HepG2 (cell line): ENCODE measurements around the gene ITGB2. TPM values are rescaled to one million over a fixed set of nuclear protein-coding genes. Genes with fewer than 3 reads are reported as not detected.

Experiments
- ARNT2 ChIP-seq: sonication (generic); formaldehyde crosslinking; IDR thresholded peaks from 2 replicates; pipeline ENCODE4 v1.8.0; 2022; ENCODE audit warnings: mild to moderate bottlenecking, low read depth, missing genetic modification reagents, moderate library complexity
- BCL6 ChIP-seq: IDR thresholded peaks from 2 replicates; pipeline ENCODE4 v1.6.1; 2016; ENCODE audit warnings: missing genetic modification reagents, missing compliant biosample characterization
- ESRRA ChIP-seq: sonication (generic); formaldehyde crosslinking; IDR thresholded peaks from 2 replicates; pipeline ENCODE4 v1.5.1; 2020; ENCODE audit warnings: mild to moderate bottlenecking, low read depth, missing genetic modification reagents
- GATAD2A ChIP-seq: IDR thresholded peaks from 2 replicates; pipeline ENCODE4 v1.6.1; 2016
- MIER3 ChIP-seq: IDR thresholded peaks from 2 replicates; pipeline ENCODE4 v1.6.1; 2016; ENCODE audit warnings: missing compliant biosample characterization, borderline replicate concordance
- NBN ChIP-seq: fragments of 450-650 bp; conservative IDR thresholded peaks from 2 replicates; pipeline ENCODE4 v1.6.1; 2017
- POLR2A ChIP-seq, 2 experiments: IDR thresholded peaks; 2 replicates each; pipeline ENCODE4 v1.6.1; 2011; ENCODE audit warnings: low read depth in 2 of 2, low read length in 2 of 2, mild to moderate bottlenecking in 1 of 2, moderate library complexity in 1 of 2; ENCODE audit not compliant: insufficient read depth in 1 of 2
- PPARG ChIP-seq: conservative IDR thresholded peaks from 2 replicates; pipeline ENCODE4 v1.6.1; 2016; ENCODE audit warnings: missing biosample characterization, missing genetic modification reagents
- RBFOX2 ChIP-seq: fragments of 200-400 bp; formaldehyde crosslinking; IDR thresholded peaks from 2 replicates; pipeline ENCODE4 v1.6.1; 2017; ENCODE audit warnings: low read depth, mild to moderate bottlenecking, low read length
- SIN3A ChIP-seq: IDR thresholded peaks from 2 replicates; pipeline ENCODE4 v1.6.1; 2011; ENCODE audit warnings: low read depth, mild to moderate bottlenecking, control low read depth, low read length, borderline replicate concordance
- TARDBP ChIP-seq: sonication (generic); formaldehyde crosslinking; IDR thresholded peaks from 2 replicates; pipeline ENCODE4 v1.8.0; 2022; ENCODE audit warnings: mild to moderate bottlenecking, missing genetic modification reagents
- U2AF1 ChIP-seq: fragments of 200-400 bp; formaldehyde crosslinking; optimal IDR thresholded peaks from 2 replicates; pipeline ENCODE3; 2017; ENCODE audit warnings: mild to moderate bottlenecking, low read depth, low read length
- ZBTB38 ChIP-seq: sonication (generic); formaldehyde crosslinking; IDR thresholded peaks from 2 replicates; pipeline ENCODE4 v1.5.1; 2020; ENCODE audit warnings: mild to moderate bottlenecking, missing genetic modification reagents
- ZNF83 ChIP-seq: sonication (generic); formaldehyde crosslinking; IDR thresholded peaks from 2 replicates; pipeline ENCODE4 v1.4.0; 2020; ENCODE audit warnings: missing genetic modification reagents, mild to moderate bottlenecking, borderline replicate concordance
- polyA plus RNA-seq, 8 experiments: library from polyadenylated mRNA; depleted of rRNA in 3 of 8; stranded (reverse) in 7 of 8; unstranded in 1 of 8; fragments of >200 nt; fragmentation: Illumina TruSeq in 4 of 8; extraction: Trizol in 4 of 8; gene quantifications; 2 replicates each; pipeline versions ENCODE4 v1.2.1 to v1.2.3, GENCODE V29; 2011 to 2016; ENCODE audit warnings: low read depth in 4 of 8, missing spikeins in 1 of 8, mixed read lengths in 1 of 8; ENCODE audit not compliant: insufficient read depth in 1 of 8
- total RNA-seq, 5 experiments: library from RNA; depleted of rRNA; stranded (reverse); fragments of >200 nt; fragmentation: Illumina TruSeq; extraction: Trizol; gene quantifications; 2 replicates each; pipeline ENCODE4 v1.2.3, GENCODE V29; 2016; ENCODE audit warnings: low read depth in 1 of 5
- TF ChIP-seq, protein P1 (sequence below): sonication (generic); formaldehyde crosslinking; IDR thresholded peaks from 2 replicates; pipeline ENCODE4 v1.5.1; 2020; ENCODE audit warnings: mild to moderate bottlenecking, missing genetic modification reagents, moderate library complexity
- TF ChIP-seq, protein P2 (sequence below): sonication (generic); formaldehyde crosslinking; IDR thresholded peaks from 2 replicates; pipeline ENCODE4 v1.8.0; 2022; ENCODE audit warnings: mild to moderate bottlenecking, missing genetic modification reagents; ENCODE audit not compliant: insufficient replicate concordance
- TF ChIP-seq, protein P3 (sequence below): sonication (generic); formaldehyde crosslinking; IDR thresholded peaks from 2 replicates; pipeline ENCODE4 v1.4.0; 2020; ENCODE audit warnings: missing genetic modification reagents
- TF ChIP-seq, protein P4 (sequence below): sonication (generic); formaldehyde crosslinking; IDR thresholded peaks from 2 replicates; pipeline ENCODE4 v1.8.1; 2023; ENCODE audit warnings: mild to moderate bottlenecking, missing genetic modification reagents
- TF ChIP-seq, protein P5 (sequence below): sonication (generic); formaldehyde crosslinking; IDR thresholded peaks from 2 replicates; pipeline ENCODE4 v1.9.0; 2022; ENCODE audit warnings: missing genetic modification reagents, mild to moderate bottlenecking, borderline replicate concordance

ITGB2 gene
- total and polyA plus RNA-seq, 2 of the 13 experiments (the other 11 are each of a cell fraction or from before 2014, with no cell fraction given), result 4.2 to 18.0 TPM

DNA sequence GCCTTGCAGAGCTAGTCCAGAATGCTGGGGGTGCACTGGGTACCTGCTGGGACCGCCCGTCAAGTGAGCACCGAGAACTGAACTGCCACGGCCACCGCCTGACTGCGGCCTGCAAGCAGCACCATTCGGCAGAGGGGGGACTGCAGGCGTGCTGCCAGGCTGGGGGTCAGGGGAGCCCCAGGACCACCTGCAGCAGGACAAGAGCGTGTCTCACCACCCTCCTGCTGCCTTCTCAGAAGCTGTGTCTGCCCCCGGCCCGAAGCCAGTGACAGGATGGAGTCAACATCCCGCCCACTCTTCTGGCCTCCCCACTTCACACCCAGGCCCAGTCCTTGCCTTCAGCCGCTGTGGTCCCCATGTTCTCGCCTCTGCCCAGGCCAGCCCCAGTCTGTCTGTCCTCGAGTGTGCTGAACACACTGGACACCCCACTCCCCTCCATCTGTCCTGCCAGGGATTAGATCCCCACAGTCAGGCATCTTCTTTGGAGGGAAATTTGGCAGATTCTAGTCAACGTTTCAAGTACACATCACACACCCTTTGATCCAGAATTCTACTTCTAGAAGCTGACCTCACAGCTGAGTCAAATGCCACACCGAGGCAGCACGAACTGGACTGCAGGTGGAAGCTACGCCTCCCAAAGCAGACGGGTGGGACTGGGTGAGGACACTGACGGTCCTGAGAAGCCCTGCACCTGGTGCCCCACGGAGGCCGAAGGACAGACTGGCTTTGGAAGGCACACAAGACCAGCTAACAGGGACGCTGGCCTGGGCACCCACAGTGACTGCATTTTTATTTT, 73.2 kb downstream of the ITGB2 start (continued):
- peak; percentile 45; the same call in 1 of the 2 replicates for TF ChIP-seq TARDBP
- TF ChIP-seq, protein P1, sequence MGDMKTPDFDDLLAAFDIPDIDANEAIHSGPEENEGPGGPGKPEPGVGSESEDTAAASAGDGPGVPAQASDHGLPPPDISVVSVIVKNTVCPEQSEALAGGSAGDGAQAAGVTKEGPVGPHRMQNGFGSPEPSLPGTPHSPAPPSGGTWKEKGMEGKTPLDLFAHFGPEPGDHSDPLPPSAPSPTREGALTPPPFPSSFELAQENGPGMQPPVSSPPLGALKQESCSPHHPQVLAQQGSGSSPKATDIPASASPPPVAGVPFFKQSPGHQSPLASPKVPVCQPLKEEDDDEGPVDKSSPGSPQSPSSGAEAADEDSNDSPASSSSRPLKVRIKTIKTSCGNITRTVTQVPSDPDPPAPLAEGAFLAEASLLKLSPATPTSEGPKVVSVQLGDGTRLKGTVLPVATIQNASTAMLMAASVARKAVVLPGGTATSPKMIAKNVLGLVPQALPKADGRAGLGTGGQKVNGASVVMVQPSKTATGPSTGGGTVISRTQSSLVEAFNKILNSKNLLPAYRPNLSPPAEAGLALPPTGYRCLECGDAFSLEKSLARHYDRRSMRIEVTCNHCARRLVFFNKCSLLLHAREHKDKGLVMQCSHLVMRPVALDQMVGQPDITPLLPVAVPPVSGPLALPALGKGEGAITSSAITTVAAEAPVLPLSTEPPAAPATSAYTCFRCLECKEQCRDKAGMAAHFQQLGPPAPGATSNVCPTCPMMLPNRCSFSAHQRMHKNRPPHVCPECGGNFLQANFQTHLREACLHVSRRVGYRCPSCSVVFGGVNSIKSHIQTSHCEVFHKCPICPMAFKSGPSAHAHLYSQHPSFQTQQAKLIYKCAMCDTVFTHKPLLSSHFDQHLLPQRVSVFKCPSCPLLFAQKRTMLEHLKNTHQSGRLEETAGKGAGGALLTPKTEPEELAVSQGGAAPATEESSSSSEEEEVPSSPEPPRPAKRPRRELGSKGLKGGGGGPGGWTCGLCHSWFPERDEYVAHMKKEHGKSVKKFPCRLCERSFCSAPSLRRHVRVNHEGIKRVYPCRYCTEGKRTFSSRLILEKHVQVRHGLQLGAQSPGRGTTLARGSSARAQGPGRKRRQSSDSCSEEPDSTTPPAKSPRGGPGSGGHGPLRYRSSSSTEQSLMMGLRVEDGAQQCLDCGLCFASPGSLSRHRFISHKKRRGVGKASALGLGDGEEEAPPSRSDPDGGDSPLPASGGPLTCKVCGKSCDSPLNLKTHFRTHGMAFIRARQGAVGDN, result peak; percentile 30; the same call in 1 of the 2 replicates
- no peak for TF ChIP-seq BCL6 (CRISPR knock-in tag)
- TF ChIP-seq U2AF1, result no peak
- TF ChIP-seq, protein P2, sequence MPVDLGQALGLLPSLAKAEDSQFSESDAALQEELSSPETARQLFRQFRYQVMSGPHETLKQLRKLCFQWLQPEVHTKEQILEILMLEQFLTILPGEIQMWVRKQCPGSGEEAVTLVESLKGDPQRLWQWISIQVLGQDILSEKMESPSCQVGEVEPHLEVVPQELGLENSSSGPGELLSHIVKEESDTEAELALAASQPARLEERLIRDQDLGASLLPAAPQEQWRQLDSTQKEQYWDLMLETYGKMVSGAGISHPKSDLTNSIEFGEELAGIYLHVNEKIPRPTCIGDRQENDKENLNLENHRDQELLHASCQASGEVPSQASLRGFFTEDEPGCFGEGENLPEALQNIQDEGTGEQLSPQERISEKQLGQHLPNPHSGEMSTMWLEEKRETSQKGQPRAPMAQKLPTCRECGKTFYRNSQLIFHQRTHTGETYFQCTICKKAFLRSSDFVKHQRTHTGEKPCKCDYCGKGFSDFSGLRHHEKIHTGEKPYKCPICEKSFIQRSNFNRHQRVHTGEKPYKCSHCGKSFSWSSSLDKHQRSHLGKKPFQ (CRISPR knock-in tag), result peak; percentile 76
- TF ChIP-seq ZNF83 (CRISPR knock-in tag), result no peak
- TF ChIP-seq SIN3A, result no peak
- TF ChIP-seq GATAD2A (CRISPR knock-in tag), result no peak
- 0 out of 2 replicates have a peak, but pooled peaks have one; percentile 24 for TF ChIP-seq RBFOX2
- TF ChIP-seq, protein P3, sequence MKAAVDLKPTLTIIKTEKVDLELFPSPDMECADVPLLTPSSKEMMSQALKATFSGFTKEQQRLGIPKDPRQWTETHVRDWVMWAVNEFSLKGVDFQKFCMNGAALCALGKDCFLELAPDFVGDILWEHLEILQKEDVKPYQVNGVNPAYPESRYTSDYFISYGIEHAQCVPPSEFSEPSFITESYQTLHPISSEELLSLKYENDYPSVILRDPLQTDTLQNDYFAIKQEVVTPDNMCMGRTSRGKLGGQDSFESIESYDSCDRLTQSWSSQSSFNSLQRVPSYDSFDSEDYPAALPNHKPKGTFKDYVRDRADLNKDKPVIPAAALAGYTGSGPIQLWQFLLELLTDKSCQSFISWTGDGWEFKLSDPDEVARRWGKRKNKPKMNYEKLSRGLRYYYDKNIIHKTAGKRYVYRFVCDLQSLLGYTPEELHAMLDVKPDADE (CRISPR knock-in tag), result no peak
- no peak for TF ChIP-seq ESRRA
- TF ChIP-seq MIER3 (CRISPR knock-in tag), result no peak
- peak; percentile 45 for TF ChIP-seq ZBTB38 (CRISPR knock-in tag)
- TF ChIP-seq, protein P4, sequence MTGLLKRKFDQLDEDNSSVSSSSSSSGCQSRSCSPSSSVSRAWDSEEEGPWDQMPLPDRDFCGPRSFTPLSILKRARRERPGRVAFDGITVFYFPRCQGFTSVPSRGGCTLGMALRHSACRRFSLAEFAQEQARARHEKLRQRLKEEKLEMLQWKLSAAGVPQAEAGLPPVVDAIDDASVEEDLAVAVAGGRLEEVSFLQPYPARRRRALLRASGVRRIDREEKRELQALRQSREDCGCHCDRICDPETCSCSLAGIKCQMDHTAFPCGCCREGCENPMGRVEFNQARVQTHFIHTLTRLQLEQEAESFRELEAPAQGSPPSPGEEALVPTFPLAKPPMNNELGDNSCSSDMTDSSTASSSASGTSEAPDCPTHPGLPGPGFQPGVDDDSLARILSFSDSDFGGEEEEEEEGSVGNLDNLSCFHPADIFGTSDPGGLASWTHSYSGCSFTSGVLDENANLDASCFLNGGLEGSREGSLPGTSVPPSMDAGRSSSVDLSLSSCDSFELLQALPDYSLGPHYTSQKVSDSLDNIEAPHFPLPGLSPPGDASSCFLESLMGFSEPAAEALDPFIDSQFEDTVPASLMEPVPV (CRISPR knock-in tag), result peak; percentile 38; the same call in 1 of the 2 replicates
- TF ChIP-seq ARNT2 (CRISPR knock-in tag), result no peak
- TF ChIP-seq PPARG, result no peak
- TF ChIP-seq, protein P5, sequence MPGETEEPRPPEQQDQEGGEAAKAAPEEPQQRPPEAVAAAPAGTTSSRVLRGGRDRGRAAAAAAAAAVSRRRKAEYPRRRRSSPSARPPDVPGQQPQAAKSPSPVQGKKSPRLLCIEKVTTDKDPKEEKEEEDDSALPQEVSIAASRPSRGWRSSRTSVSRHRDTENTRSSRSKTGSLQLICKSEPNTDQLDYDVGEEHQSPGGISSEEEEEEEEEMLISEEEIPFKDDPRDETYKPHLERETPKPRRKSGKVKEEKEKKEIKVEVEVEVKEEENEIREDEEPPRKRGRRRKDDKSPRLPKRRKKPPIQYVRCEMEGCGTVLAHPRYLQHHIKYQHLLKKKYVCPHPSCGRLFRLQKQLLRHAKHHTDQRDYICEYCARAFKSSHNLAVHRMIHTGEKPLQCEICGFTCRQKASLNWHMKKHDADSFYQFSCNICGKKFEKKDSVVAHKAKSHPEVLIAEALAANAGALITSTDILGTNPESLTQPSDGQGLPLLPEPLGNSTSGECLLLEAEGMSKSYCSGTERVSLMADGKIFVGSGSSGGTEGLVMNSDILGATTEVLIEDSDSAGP (CRISPR knock-in tag), result peak; percentile 51; the same call in 1 of the 2 replicates
- no peak for TF ChIP-seq NBN
- peak in 1 of 2 experiments; percentile 26; a peak in 1 of 4 replicates for TF ChIP-seq POLR2A (IDR thresholded peaks at IDR 0.05; ENCODE audit: insufficient read depth in 1 of 2, low read depth in 2 of 2, low read length in 2 of 2)
